Parathyroid adenoma (tissue), 2 donors: ENCODE data around the gene SMAD7.

Experiments
- H2AFZ ChIP-seq: fragments of 300-600 bp; sonication (generic); one replicate; pipeline ENCODE4 v1.7.0; 2017; ENCODE audit warnings: antibody characterized with exemption, mild to moderate bottlenecking
- H3K27ac ChIP-seq: fragments of 300-600 bp; sonication (generic); one replicate; pipeline ENCODE4 v1.7.0; 2017
- H3K27me3 ChIP-seq: fragments of 300-600 bp; sonication (generic); one replicate; pipeline ENCODE4 v1.7.0; 2017; ENCODE audit warnings: low read length; ENCODE audit not compliant: control insufficient read depth, insufficient read depth
- H3K36me3 ChIP-seq: fragments of 300-600 bp; sonication (generic); one replicate; pipeline ENCODE4 v1.7.0; 2017; ENCODE audit warnings: low read length; ENCODE audit not compliant: control insufficient read depth, insufficient read depth
- H3K4me1 ChIP-seq: fragments of 300-600 bp; sonication (generic); one replicate; pipeline ENCODE4 v1.7.0; 2017; ENCODE audit warnings: control low read depth
- H3K4me2 ChIP-seq: fragments of 300-600 bp; sonication (generic); one replicate; pipeline ENCODE4 v1.7.0; 2017; ENCODE audit warnings: low read length
- H3K4me3 ChIP-seq: fragments of 300-600 bp; sonication (generic); one replicate; pipeline ENCODE4 v1.7.0; 2017; ENCODE audit warnings: low read depth, low read length
- H3K79me2 ChIP-seq: fragments of 300-600 bp; sonication (generic); one replicate; pipeline ENCODE4 v1.7.0; 2017; ENCODE audit warnings: control low read depth
- H3K9ac ChIP-seq: fragments of 300-600 bp; sonication (generic); one replicate; pipeline ENCODE4 v1.7.0; 2017; ENCODE audit warnings: mild to moderate bottlenecking
- H3K9me3 ChIP-seq: fragments of 300-600 bp; sonication (generic); one replicate; pipeline ENCODE4 v1.7.0; 2017; ENCODE audit warnings: low read length; ENCODE audit not compliant: control insufficient read depth
- TF ChIP-seq, protein P1 (sequence below): fragments of 300-600 bp; sonication (generic); IDR thresholded peaks from one replicate; pipeline ENCODE4 v1.7.0; 2017; ENCODE audit warnings: antibody characterized with exemption, mild to moderate bottlenecking
- donor health status: primary hyperparathyroidism.

The SMAD7 gene

DNA sequence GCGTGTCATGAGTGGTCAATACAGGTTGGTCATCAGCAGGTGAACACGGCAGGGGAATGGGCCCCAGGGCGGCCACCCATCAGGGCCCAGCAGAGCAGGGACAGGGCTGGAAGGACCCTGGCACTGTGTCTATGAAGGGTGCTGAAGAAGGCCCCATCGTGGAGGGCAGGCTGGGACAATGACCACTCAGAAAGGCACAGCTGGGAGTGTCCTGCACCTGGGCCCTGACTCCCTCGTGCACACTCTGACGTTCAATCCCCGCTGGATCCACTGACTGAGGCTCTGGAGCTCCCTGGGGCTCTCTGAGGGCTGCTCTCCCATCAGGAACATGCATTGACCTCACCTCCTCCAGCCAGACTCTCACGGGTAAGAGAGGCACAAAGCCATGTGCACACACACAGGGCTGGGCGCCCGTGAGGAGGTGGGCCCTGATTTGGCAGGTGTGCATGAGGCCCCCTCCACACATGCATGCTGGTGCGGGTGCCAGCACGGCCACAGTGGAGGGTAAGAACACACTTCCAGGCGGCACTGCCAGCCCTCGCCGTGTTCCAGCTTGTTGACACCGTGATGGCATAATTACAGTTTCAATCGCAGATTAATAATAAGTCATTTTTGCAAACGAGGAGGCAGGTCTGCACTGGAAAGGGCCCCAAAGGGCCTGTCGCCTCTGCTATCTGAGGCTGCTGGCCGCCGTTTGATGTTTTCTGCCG, 58.5 kb downstream of the SMAD7 start:
- TF ChIP-seq, protein P1, sequence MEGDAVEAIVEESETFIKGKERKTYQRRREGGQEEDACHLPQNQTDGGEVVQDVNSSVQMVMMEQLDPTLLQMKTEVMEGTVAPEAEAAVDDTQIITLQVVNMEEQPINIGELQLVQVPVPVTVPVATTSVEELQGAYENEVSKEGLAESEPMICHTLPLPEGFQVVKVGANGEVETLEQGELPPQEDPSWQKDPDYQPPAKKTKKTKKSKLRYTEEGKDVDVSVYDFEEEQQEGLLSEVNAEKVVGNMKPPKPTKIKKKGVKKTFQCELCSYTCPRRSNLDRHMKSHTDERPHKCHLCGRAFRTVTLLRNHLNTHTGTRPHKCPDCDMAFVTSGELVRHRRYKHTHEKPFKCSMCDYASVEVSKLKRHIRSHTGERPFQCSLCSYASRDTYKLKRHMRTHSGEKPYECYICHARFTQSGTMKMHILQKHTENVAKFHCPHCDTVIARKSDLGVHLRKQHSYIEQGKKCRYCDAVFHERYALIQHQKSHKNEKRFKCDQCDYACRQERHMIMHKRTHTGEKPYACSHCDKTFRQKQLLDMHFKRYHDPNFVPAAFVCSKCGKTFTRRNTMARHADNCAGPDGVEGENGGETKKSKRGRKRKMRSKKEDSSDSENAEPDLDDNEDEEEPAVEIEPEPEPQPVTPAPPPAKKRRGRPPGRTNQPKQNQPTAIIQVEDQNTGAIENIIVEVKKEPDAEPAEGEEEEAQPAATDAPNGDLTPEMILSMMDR, result no peak
- H3K27ac ChIP-seq, result no peak overlapping the region
- H3K4me1 ChIP-seq, result no peaks in the 10 kb centered on the region
- H3K4me3 ChIP-seq, result no peak overlapping the region
- H3K9ac ChIP-seq, result no peak overlapping the region
- H3K36me3 ChIP-seq, result no peaks in the 10 kb centered on the region
- H3K4me2 ChIP-seq, result no peak overlapping the region
- no peaks in the 10 kb centered on the region for H3K27me3 ChIP-seq
- no peaks in the 10 kb centered on the region for H3K9me3 ChIP-seq
- no peaks in the 10 kb centered on the region for H3K79me2 ChIP-seq
- H2AFZ ChIP-seq, result no peak overlapping the region

DNA sequence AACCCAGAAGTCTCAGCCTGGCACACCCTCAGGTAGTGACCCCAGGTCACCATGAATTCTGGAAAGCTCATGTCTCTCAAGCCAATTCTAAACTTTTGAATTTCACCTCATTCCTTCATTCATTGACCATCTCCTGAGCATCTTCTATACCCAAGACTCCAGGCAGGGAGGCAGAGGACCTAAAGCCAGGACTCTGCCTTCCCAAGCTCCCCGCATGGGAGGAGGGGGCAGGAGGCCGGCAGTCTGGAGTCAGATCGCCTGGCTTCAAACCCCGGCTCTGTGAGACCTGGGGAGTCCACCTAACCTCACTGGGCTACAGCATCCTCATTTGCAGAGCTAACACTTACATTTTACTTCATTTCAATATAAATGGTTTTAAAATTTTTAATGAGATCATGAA, 59.0 kb downstream of the SMAD7 start:
- H3K27me3 ChIP-seq, result no peaks in the 10 kb centered on the region
- H3K4me3 ChIP-seq, result no peak overlapping the region
- TF ChIP-seq, protein P1, result no peak
- no peaks in the 10 kb centered on the region for H3K79me2 ChIP-seq
- H3K4me2 ChIP-seq, result no peak overlapping the region
- no peak overlapping the region for H2AFZ ChIP-seq
- H3K9me3 ChIP-seq, result no peaks in the 10 kb centered on the region
- H3K9ac ChIP-seq, result no peak overlapping the region
- no peaks in the 10 kb centered on the region for H3K36me3 ChIP-seq
- H3K4me1 ChIP-seq, result no peaks in the 10 kb centered on the region
- no peak overlapping the region for H3K27ac ChIP-seq

DNA sequence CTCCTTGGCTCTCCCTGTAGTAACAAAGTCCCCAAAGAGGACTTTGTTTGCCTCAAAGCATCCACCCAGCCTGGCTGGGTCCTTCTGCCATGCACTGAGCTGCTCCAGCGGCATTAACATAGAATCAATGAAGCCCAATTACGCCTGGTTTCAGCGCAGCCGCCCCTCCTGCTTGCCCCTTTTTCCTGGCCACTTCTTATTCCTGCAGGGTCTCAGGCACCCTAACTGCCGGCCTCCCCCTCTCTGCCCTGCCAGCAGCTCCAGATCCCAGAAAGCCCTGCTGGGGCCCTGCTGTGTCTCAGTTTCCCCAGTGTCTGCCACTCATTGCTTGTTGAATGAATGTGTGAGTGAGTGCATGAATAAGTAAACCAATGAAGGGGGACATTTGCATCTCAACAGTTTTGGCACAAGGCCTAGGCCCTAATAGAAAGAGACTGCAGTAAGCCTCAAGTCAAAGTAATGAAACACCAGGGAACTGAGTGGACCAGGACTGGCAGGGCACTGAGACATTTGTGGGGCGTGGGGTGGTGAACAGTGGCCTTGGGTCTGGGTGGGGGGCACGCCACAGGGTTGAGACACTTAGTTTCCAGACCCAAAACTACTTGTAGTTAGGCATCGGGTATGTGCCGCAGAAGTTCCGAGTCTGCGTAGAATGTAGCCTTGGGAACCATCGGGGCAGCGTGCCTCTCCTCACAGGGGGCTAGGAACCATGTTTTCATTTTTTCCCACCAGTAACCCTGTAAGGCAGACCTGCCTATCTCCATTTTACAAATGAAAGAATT, 60.6 kb downstream of the SMAD7 start:
- TF ChIP-seq, protein P1, result no peak
- Histone ChIP-seq H3K79me2 (no peaks in the 10 kb centered on the region), H3K9ac (no peak overlapping the region), H3K4me2 (no peak overlapping the region), H3K36me3 (no peaks in the 10 kb centered on the region), H3K9me3 (no peaks in the 10 kb centered on the region), H3K27ac (no peak overlapping the region), H3K4me1 (no peaks in the 10 kb centered on the region), H2AFZ (no peak overlapping the region), H3K4me3 (no peak overlapping the region), H3K27me3 (no peaks in the 10 kb centered on the region)

- H3K9ac ChIP-seq, result no peak overlapping the region
- H2AFZ ChIP-seq, result no peak overlapping the region
- no peak overlapping the region for H3K4me2 ChIP-seq
- no peaks in the 10 kb centered on the region for H3K9me3 ChIP-seq
- no peaks in the 10 kb centered on the region for H3K4me1 ChIP-seq
- H3K36me3 ChIP-seq, result no peaks in the 10 kb centered on the region
- no peaks in the 10 kb centered on the region for H3K79me2 ChIP-seq
- no peaks in the 10 kb centered on the region for H3K27me3 ChIP-seq
- TF ChIP-seq, protein P1, result no peak
- H3K4me3 ChIP-seq, result no peak overlapping the region
- no peak overlapping the region for H3K27ac ChIP-seq
Measured at GRCh38 chr18:48889115-48889941, 61.4 kb downstream of the SMAD7 start.
